K562 (cell line): ENCODE data around the gene PAFAH1B1. TPM values are rescaled to one million over a fixed set of nuclear protein-coding genes. Genes with fewer than 3 reads are reported as not detected.

Experiments
- CHD7 ChIP-seq: fragments of 200-600 bp; sonication (generic); IDR thresholded peaks from one replicate; pipeline ENCODE4 v1.6.1; 2012; ENCODE audit warnings: mild to moderate bottlenecking, low read depth, low read length, inconsistent platforms
- JUN ChIP-seq, 2 experiments: sonication (generic) in 1 of 2; formaldehyde crosslinking in 1 of 2; IDR thresholded peaks; 2 replicates each; pipeline versions ENCODE4 v1.6.1 to v1.8.0; 2012 to 2022; ENCODE audit warnings: borderline replicate concordance in 2 of 2, mild to moderate bottlenecking in 2 of 2, improper control_type of control experiment in 1 of 2, low read depth in 1 of 2, low read length in 1 of 2, missing genetic modification reagents in 1 of 2
- KLF1 ChIP-seq: fragments of 450-650 bp; IDR thresholded peaks from 2 replicates; pipeline ENCODE4 v1.6.1; 2016; ENCODE audit warnings: missing genetic modification characterization, missing compliant biosample characterization
- REST ChIP-seq, 2 experiments: fragments of 450-650 bp; formaldehyde crosslinking in 1 of 2; IDR thresholded peaks; 2 replicates each; pipeline versions ENCODE4 v1.4.0 to v1.6.1; 2014 to 2020; ENCODE audit warnings: mild to moderate bottlenecking in 2 of 2, borderline replicate concordance in 1 of 2, low read depth in 1 of 2
- TAF9B ChIP-seq: fragments of 450-650 bp; IDR thresholded peaks from 2 replicates; pipeline ENCODE4 v1.6.1; 2018; ENCODE audit warnings: mild to moderate bottlenecking; ENCODE audit not compliant: partially characterized antibody
- polyA plus RNA-seq, 8 experiments: library from polyadenylated mRNA; depleted of rRNA in 4 of 8; stranded (reverse) in 5 of 8; unstranded in 3 of 8; fragments of >200 nt; fragmentation: Nextera tagmentation in 2 of 8; fragmentation: Illumina TruSeq in 1 of 8; extraction: Ambion mirVana in 2 of 8; extraction: Trizol in 1 of 8; gene quantifications; 2 replicates each; pipeline versions ENCODE4 v1.2.1 to v1.2.3, GENCODE V29; 2011 to 2014; ENCODE audit warnings: inconsistent platforms in 1 of 8, missing spikeins in 1 of 8
- total RNA-seq, 7 experiments: library from RNA; depleted of rRNA in 6 of 7; stranded (reverse); fragments of >200 nt in 6 of 7; fragmentation: Illumina TruSeq in 2 of 7; extraction: Trizol in 2 of 7; gene quantifications; 2 replicates each; pipeline versions ENCODE4 v1.2.1 to v1.2.3, GENCODE V29; 2011 to 2021; ENCODE audit warnings: low replicate concordance in 1 of 7

The PAFAH1B1 gene
- total and polyA plus RNA-seq, 9 of the 15 experiments (the other 6 are each of a cell fraction or from before 2014, with no cell fraction given) = 23.3 to 66.4 (median 40.2) TPM

DNA sequence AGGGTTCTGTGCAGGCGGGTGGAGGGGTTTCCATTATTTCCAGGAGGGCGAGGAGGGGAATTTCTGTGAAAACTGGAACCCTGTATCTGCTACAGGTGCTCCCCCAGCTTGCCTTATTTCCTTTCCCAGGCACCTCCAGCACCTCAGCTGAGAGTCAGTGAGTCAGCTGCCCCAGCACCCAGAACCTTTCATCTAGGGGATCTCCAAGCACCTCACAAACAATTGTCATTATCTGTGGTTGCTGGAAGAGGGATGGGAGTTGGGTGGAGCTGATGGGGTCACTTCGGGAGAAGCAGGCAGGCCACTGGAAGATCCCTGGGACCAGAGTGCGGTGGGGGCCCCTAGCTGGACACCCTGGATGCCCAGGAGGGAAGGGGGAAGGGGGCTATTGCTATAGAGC lies 128.1 kb downstream of the PAFAH1B1 start (continued):
- TF ChIP-seq CHD7 (no peak), KLF1 (tag) (no peak), TAF9B (no peak), JUN (IDR thresholded peaks at IDR 0.05; ENCODE audit: borderline replicate concordance, low read depth, low read length) (no peak), JUN (CRISPR knock-in tag; IDR thresholded peaks at IDR 0.05; ENCODE audit: borderline replicate concordance) (no peak), REST (IDR thresholded peaks at IDR 0.05; ENCODE audit: borderline replicate concordance) (no peak), REST (CRISPR knock-in tag; IDR thresholded peaks at IDR 0.05; ENCODE audit: low read depth) (no peak)
